ENCODE data around the gene AP3B1. TPM values are rescaled to one million over a fixed set of nuclear protein-coding genes. Genes with fewer than 3 reads are reported as not detected.

AP3B1 gene, protein sequence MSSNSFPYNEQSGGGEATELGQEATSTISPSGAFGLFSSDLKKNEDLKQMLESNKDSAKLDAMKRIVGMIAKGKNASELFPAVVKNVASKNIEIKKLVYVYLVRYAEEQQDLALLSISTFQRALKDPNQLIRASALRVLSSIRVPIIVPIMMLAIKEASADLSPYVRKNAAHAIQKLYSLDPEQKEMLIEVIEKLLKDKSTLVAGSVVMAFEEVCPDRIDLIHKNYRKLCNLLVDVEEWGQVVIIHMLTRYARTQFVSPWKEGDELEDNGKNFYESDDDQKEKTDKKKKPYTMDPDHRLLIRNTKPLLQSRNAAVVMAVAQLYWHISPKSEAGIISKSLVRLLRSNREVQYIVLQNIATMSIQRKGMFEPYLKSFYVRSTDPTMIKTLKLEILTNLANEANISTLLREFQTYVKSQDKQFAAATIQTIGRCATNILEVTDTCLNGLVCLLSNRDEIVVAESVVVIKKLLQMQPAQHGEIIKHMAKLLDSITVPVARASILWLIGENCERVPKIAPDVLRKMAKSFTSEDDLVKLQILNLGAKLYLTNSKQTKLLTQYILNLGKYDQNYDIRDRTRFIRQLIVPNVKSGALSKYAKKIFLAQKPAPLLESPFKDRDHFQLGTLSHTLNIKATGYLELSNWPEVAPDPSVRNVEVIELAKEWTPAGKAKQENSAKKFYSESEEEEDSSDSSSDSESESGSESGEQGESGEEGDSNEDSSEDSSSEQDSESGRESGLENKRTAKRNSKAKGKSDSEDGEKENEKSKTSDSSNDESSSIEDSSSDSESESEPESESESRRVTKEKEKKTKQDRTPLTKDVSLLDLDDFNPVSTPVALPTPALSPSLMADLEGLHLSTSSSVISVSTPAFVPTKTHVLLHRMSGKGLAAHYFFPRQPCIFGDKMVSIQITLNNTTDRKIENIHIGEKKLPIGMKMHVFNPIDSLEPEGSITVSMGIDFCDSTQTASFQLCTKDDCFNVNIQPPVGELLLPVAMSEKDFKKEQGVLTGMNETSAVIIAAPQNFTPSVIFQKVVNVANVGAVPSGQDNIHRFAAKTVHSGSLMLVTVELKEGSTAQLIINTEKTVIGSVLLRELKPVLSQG
- total RNA-seq = 10 to 100 TPM; 41.2 to 55.7 TPM

DNA sequence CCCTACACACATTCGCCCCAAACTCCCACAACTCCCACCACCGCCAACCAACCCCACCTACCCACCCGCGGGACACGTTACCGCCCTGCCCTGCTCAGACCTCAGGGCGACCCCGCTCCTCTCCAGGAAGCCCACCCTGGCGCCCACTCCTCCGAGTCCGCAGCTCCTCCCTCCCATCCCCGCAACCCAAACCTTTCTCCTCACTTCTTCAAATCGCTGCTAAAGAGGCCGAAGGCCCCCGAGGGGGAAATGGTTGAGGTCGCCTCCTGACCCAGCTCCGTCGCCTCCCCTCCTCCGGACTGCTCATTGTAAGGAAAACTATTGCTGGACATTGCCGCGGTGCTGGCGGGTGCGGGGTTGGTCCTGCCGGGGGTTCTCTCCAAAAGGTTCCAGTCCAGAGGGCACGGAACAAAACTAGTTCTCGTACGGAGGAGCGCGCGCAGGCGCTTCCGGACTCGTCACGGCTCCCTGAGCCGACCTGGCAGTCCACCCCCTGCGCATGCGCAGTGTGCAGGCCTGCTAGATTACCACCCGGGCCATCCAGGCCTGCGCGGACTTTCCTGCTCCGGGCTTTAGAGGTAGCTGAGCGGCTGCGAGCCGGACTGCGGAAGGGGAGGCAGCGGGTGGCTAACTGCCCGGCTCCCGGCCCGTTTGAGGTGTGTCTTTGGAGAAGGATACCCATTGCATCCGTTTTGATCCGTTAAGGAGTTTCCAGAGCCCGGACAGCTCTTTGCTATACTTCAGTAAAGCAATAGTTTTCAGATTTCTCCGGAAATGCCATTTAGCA is at the start of gene AP3B1:
TSS of gene AP3B1 (minus strand) at position 451 of the 787 bp plus-strand sequence. CDS start at position 332, 119 bp downstream.
- peak within 1 kb of the TSS; percentile 99 for H3K27ac Mint-ChIP-seq
- H3K27me3 Mint-ChIP-seq = no peaks in the 10 kb centered on the region
- H3K9me3 Mint-ChIP-seq (ENCODE audit: low read depth) = no peaks in the 10 kb centered on the region
- ChIA-PET CTCF (interaction anchor here (0.6 to 3.0 kb wide), 10 partner anchors 8 to 1138 kb away, joined by 3 to 17 read pairs (median 4); partner anchors contain the start of gene SCAMP1), POLR2A (interaction anchor here (0.6 to 1.7 kb wide), 3 partner anchors 43 to 66 kb away, joined by 3 to 23 read pairs (median 8); partner anchors contain the start of gene SCAMP1)
- peaks cover 4% of the 10 kb centered on the region for H3K36me3 Mint-ChIP-seq (ENCODE audit: low read depth)
- DNase-seq (peak; percentile 99), ATAC-seq (peak; percentile 94)
- intact Hi-C loops (cut with DNase I, micrococcal nuclease) = loop anchor here (1.0 to 10.0 kb wide), 8 partner anchors 66 to 1320 kb away; partner anchors contain the start of genes SCAMP1 (in 2 of the 2), TBCA (in 2 of the 2), JMY (in 1 of the 2) and TENT2 (in 1 of the 2)
- H3K4me1 Mint-ChIP-seq = peaks cover 33% of the 10 kb centered on the region
- peak within 1 kb of the TSS; percentile 88 for H3K4me3 Mint-ChIP-seq

DNA sequence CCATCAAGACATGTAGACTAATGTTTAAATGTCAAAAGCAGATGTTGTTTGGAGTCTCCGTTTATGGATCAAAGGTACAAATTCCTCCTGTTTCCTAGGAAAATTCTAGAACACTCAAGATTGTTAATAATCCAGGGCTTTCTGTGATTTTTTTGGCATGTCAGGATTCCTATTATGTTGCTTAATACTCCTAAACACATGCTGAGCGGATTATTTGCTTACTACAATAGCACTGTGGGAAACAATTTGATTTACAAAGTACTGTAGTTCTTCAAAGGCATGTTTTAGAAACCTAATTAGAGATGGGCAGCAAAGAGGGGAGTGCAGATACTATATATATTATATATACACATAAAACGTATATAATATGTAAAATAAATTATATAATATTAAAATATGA is 46.9 kb upstream of the AP3B1 start:
- Mint-ChIP-seq H3K9me3 (ENCODE audit: low read depth) (peaks cover 7% of the 10 kb centered on the region), H3K27ac (no peak overlapping the region), H3K4me1 (no peaks in the 10 kb centered on the region), H3K27me3 (peaks cover 5% of the 10 kb centered on the region), H3K4me3 (no peak overlapping the region), H3K36me3 (ENCODE audit: low read depth) (no peaks in the 10 kb centered on the region)
- no peak for ATAC-seq
- ChIA-PET CTCF (no interaction called here), POLR2A (no interaction called here)
- intact Hi-C loops (cut with DNase I, micrococcal nuclease) = no loop called here
- no peak for DNase-seq

DNA sequence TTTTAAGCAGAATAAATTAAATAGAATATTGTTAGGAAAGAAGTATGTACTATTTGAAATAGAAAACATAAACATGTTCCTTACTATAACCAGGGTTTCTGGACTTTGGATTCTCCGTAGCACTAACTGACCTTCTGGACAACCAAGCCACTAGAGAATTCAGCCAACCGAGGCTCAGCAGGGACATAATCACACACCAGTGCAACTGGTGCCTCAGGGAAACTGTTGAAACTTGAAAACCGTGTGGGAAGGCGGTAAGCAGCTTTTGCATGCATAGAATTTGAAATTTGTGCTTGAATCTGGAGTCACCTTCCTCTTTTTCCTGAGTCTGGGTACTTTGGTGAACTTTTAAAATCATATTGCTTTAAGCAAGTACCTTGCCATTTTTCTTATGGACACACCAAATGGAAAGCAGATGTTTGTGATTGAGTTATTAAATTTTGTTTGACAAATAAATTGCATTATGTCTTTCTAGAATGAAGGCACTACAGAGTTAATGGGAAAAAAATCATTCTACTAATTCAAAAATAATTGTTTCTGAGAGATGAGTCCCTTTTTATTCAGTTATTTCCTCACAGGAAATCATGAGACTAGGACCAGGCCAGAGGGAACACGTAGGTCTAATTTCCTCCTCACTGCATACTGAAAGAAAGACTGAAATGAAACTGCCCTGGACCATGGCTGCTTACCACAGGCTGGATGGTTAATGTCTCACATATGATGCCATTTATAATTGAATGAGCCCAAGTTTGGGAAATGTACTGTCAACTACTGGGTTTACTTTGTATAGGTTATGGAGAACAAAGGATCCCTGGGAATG is 45.3 kb upstream of the AP3B1 start:
- no peaks in the 10 kb centered on the region for H3K27me3 Mint-ChIP-seq
- H3K4me1 Mint-ChIP-seq = no peaks in the 10 kb centered on the region
- H3K27ac Mint-ChIP-seq = no peak overlapping the region
- intact Hi-C loops (cut with DNase I, micrococcal nuclease) = no loop called here
- ATAC-seq (no peak), DNase-seq (no peak)
- no peak overlapping the region for H3K4me3 Mint-ChIP-seq
- ChIA-PET CTCF (interaction anchor here (0.6 kb wide), 1 partner anchor 942 kb away, joined by 3 read pairs; no protein-coding TSS in a partner anchor), POLR2A (no interaction called here)
- peaks cover 7% of the 10 kb centered on the region for H3K9me3 Mint-ChIP-seq (ENCODE audit: low read depth)
- H3K36me3 Mint-ChIP-seq (ENCODE audit: low read depth) = no peaks in the 10 kb centered on the region

DNA sequence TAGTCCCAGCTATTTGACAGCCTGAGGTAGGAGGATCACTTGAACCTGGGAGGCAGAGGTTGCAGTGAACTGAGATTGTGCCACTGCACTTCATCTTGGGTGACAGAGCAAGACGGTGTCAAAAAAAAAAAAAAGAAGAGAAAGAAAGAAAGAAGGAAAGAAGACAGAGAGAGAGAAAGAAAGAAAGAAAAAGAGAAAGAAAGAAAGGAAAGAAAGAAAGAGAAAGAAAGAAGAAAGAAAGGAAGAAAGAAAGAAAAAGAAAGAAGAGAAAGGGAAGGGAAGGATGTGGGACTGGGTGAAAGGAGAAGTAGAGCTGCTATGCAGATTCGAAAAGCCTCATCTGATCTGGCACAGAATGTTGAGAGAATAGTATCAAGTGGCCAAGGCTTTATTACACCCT is 42.2 kb upstream of the AP3B1 start:
- no peaks in the 10 kb centered on the region for H3K4me1 Mint-ChIP-seq
- ChIA-PET POLR2A (no interaction called here), CTCF (interaction anchor here (1.1 kb wide), 1 partner anchor 36 kb away, joined by 3 read pairs; no protein-coding TSS in a partner anchor)
- H3K4me3 Mint-ChIP-seq = no peak overlapping the region
- no peak overlapping the region for H3K27ac Mint-ChIP-seq
- peaks cover 7% of the 10 kb centered on the region for H3K9me3 Mint-ChIP-seq (ENCODE audit: low read depth)
- ATAC-seq (no peak), DNase-seq (no peak)
- no peaks in the 10 kb centered on the region for H3K27me3 Mint-ChIP-seq
- no peaks in the 10 kb centered on the region for H3K36me3 Mint-ChIP-seq (ENCODE audit: low read depth)
- intact Hi-C loops (cut with DNase I, micrococcal nuclease) = no loop called here

DNA sequence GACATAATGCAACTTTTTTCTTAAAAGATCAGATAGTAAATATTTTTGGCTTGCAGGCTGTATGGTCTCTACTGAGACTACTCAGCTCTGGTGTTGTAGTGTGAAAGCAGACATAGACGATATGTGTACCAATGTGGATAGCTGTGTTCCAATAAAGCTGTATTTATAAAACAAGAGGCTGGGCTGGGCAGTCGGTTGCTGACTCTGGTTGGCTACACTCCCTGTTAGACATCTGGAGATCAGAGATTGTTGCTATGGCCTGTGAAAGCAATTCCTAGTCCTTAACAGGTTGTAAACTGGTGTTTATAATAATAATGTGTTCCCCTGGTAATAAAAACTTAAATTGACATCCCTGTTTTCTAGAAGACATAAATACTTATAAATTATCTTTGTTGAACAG is 41.5 kb upstream of the AP3B1 start:
- Mint-ChIP-seq H3K27ac (no peak overlapping the region), H3K4me3 (no peak overlapping the region), H3K36me3 (ENCODE audit: low read depth) (no peaks in the 10 kb centered on the region), H3K27me3 (no peaks in the 10 kb centered on the region), H3K4me1 (no peaks in the 10 kb centered on the region), H3K9me3 (ENCODE audit: low read depth) (peaks cover 7% of the 10 kb centered on the region)
- POLR2A ChIA-PET = no interaction called here
- intact Hi-C loops (cut with DNase I, micrococcal nuclease) = no loop called here
- CTCF ChIA-PET = interaction anchor here (0.6 kb wide), 1 partner anchor 121 kb away, joined by 3 read pairs; no protein-coding TSS in a partner anchor
- ATAC-seq (no peak), DNase-seq (no peak)

DNA sequence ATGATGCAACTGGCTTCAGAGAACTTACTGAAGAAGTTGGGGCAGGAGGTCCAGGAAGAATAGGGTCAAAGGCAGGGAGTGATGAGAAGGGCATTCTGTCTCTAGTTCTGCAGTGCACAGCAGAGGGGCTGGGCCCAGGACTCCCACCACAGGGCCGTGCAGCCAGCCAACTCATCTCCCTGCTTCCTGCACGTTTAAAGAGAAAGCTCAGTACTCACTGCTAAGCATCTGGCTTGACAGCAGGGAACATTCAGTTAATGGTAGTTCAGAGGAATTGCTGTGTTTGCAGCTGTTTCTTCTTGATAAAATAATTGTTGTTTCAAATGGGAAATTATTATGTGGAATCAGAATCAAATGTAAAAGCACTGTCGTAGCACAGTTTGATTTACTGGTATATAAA is 40.3 kb upstream of the AP3B1 start:
- CTCF ChIA-PET = interaction anchor here (0.7 kb wide), 1 partner anchor 443 kb away, joined by 3 read pairs; no protein-coding TSS in a partner anchor
- DNase-seq (no peak), ATAC-seq (no peak)
- Mint-ChIP-seq H3K36me3 (ENCODE audit: low read depth) (no peaks in the 10 kb centered on the region), H3K4me1 (no peaks in the 10 kb centered on the region), H3K27ac (no peak overlapping the region), H3K27me3 (no peaks in the 10 kb centered on the region), H3K9me3 (ENCODE audit: low read depth) (peaks cover 7% of the 10 kb centered on the region), H3K4me3 (no peak overlapping the region)
- intact Hi-C loops (cut with DNase I, micrococcal nuclease) = no loop called here
- POLR2A ChIA-PET = no interaction called here

DNA sequence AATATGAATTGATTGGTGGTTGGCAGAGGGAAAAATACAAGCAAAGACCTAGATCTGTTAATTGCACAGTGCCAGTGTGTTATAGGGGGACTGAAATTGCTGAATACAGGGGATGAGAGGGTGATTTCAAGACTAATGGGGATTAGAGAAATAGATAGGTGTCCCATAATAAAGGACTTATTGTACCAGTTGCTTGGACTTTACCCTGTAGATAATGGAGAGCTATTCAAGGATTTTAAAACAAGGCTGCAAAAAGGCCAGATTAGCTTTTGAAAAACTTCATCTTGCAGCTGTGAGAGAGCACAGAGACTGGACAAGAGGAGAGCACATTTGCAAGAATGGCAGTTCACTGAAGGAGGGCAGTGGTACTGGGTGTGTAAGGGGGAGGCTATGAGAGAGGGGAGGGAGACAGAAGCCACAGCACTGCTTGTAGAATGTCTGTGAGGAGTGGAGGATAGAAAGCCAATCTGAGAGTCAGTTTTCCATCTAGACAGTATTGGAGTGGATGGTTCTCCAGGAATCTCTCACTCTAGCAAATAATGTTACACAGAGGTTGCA is 37.1 kb upstream of the AP3B1 start:
- Mint-ChIP-seq H3K27me3 (no peaks in the 10 kb centered on the region), H3K27ac (no peak overlapping the region), H3K36me3 (ENCODE audit: low read depth) (no peaks in the 10 kb centered on the region), H3K4me1 (no peaks in the 10 kb centered on the region), H3K4me3 (no peak overlapping the region), H3K9me3 (ENCODE audit: low read depth) (peaks cover 2% of the 10 kb centered on the region)
- intact Hi-C loops (cut with DNase I, micrococcal nuclease) = no loop called here
- POLR2A ChIA-PET = no interaction called here
- DNase-seq (no peak), ATAC-seq (no peak)
- CTCF ChIA-PET = no interaction called here

DNA sequence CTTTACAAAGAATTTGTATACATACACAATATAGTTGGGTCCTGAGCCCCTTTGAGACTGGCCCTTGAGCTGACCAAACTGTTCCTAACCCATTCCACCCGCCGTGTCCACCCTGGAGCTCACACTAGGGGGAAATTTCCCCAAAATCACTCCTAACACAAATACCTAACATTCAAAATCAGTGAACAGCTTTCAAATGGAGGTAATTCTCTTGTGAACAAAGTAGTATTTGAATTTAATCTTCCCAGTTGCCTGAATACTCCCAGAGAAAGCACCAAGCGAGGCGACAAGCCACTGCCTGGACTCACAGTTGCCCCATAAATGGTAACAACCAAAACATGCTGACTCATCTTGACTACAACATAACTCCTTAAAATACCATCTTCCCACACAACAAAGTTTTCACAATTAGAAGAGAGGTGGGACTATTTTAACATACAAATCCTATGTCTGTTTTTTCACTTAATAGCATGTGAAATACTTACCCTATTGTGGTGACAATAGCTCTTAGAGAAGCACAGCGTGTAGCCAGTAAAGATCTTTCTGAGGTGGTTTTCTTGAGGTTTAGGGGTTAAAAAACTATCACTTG is 34.2 kb upstream of the AP3B1 start:
- intact Hi-C loops (cut with DNase I, micrococcal nuclease) = no loop called here
- no peak overlapping the region for H3K4me3 Mint-ChIP-seq
- no peaks in the 10 kb centered on the region for H3K36me3 Mint-ChIP-seq (ENCODE audit: low read depth)
- no peaks in the 10 kb centered on the region for H3K27me3 Mint-ChIP-seq
- CTCF ChIA-PET = interaction anchor here (0.7 kb wide), 1 partner anchor 174 kb away, joined by 3 read pairs; no protein-coding TSS in a partner anchor
- ATAC-seq (no peak), DNase-seq (no peak)
- no peaks in the 10 kb centered on the region for H3K9me3 Mint-ChIP-seq (ENCODE audit: low read depth)
- H3K27ac Mint-ChIP-seq = no peak overlapping the region
- POLR2A ChIA-PET = no interaction called here
- H3K4me1 Mint-ChIP-seq = no peaks in the 10 kb centered on the region

DNA sequence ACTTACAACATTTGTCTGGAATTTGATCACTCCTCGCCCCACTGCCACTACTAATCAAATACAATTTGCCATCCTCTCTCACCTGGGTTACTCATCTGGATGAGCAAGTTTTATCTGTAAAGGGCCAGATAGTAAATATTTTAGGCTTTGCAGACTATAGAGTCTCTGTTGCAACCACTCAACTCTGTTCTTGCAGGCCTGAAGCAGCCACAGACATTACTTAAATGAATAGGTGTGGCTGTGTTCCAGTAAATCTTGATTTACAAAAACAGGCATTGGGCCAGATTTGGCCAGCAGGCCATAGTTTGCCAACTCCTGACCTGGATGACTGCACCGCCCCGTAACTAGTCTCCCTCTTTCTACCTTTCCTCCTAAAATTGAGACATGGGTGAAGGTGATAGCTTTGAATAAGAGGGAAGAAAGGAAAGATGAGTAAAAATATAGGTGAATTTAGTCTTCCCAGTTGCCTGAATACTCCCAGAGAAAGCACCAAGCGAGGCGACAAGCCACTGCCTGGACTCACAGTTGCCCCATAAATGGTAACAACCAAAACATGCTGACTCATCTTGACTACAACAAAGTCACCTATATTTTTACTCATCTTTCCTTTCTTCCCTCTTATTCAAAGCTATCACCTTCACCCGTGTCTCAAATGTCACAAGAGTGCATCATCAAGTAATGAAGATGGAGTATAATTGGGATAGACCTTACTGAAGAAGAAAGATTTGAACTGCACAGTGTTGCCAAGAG is 33.4 kb upstream of the AP3B1 start:
- ATAC-seq = no peak
- intact Hi-C loops (cut with DNase I, micrococcal nuclease) = no loop called here

More for the DNA sequence above, 33.4 kb upstream of the AP3B1 start:
- no peaks in the 10 kb centered on the region for H3K4me1 Mint-ChIP-seq
- POLR2A ChIA-PET = no interaction called here
- H3K27ac Mint-ChIP-seq = no peak overlapping the region
- no peaks in the 10 kb centered on the region for H3K36me3 Mint-ChIP-seq (ENCODE audit: low read depth)
- CTCF ChIA-PET = interaction anchor here (0.7 kb wide), 1 partner anchor 175 kb away, joined by 3 read pairs; no protein-coding TSS in a partner anchor
- DNase-seq = no peak
- no peak overlapping the region for H3K4me3 Mint-ChIP-seq
- no peaks in the 10 kb centered on the region for H3K9me3 Mint-ChIP-seq (ENCODE audit: low read depth)
- H3K27me3 Mint-ChIP-seq = no peaks in the 10 kb centered on the region
